Neuron (in vitro differentiated cells): ENCODE results near the gene TBC1D10B.
"Not testable (repeated sequence)": the region's sequence is repeated elsewhere in the genome, so short reads cannot be mapped to it uniquely, and the experiment has no call there.

ENCODE experiments used
- H2AFZ ChIP-seq: one replicate; pipeline ENCODE4 v1.6.1; 2013; ENCODE audit warnings: low read depth, mild to moderate bottlenecking, inconsistent platforms, low read length, moderate library complexity
- H3K27me3 ChIP-seq: one replicate; pipeline ENCODE4 v1.6.1; 2013; ENCODE audit warnings: low read length; ENCODE audit not compliant: insufficient read depth
- H3K36me3 ChIP-seq: one replicate; pipeline ENCODE4 v1.6.1; 2013; ENCODE audit warnings: low read length; ENCODE audit not compliant: insufficient read depth
- H3K4me1 ChIP-seq: one replicate; pipeline ENCODE4 v1.6.1; 2013; ENCODE audit warnings: low read length; ENCODE audit not compliant: insufficient read depth
- H3K4me3 ChIP-seq: 2 replicates; pipeline ENCODE4 v1.5.1; 2013; ENCODE audit warnings: mild to moderate bottlenecking, low read length, moderate library complexity
- H3K9me3 ChIP-seq: one replicate; pipeline ENCODE4 v1.6.1; 2013; ENCODE audit warnings: low read length

The TBC1D10B gene

GRCh38 chr16:30351586-30352419 lies 18.5 kb downstream of the TBC1D10B start:
- Histone ChIP-seq H3K9me3 (no peaks in the 10 kb centered on the region), H3K27me3 (no peaks in the 10 kb centered on the region), H3K36me3 (peaks cover 41% of the 10 kb centered on the region), H2AFZ (no peak overlapping the region), H3K4me3 (no peak overlapping the region), H3K4me1 (peaks cover 19% of the 10 kb centered on the region)

- Histone ChIP-seq H2AFZ (no peak overlapping the region), H3K9me3 (no peaks in the 10 kb centered on the region), H3K4me3 (no peak overlapping the region), H3K36me3 (peaks cover 38% of the 10 kb centered on the region), H3K4me1 (peaks cover 12% of the 10 kb centered on the region), H3K27me3 (no peaks in the 10 kb centered on the region)
Measured at GRCh38 chr16:30351001-30351441, 19.3 kb downstream of the TBC1D10B start.

- no peaks in the 10 kb centered on the region for H3K9me3 ChIP-seq
- H3K4me1 ChIP-seq: peaks cover 9% of the 10 kb centered on the region
- no peak overlapping the region for H2AFZ ChIP-seq
- no peaks in the 10 kb centered on the region for H3K27me3 ChIP-seq
- H3K4me3 ChIP-seq: no peak overlapping the region
- peaks cover 38% of the 10 kb centered on the region for H3K36me3 ChIP-seq
Measured at GRCh38 chr16:30350134-30350871, 20.0 kb downstream of the TBC1D10B start.

GRCh38 chr16:30349675-30350074 lies 20.6 kb downstream of the TBC1D10B start:
- H3K4me1 ChIP-seq: peaks cover 9% of the 10 kb centered on the region

GRCh38 chr16:30348929-30349328 lies 21.4 kb downstream of the TBC1D10B start:
- Histone ChIP-seq H2AFZ (no peak overlapping the region), H3K9me3 (no peaks in the 10 kb centered on the region), H3K27me3 (no peaks in the 10 kb centered on the region), H3K4me1 (peaks cover 2% of the 10 kb centered on the region), H3K36me3 (peaks cover 38% of the 10 kb centered on the region), H3K4me3 (no peak overlapping the region)

More at GRCh38 chr16:30349675-30350074, 20.6 kb downstream of the TBC1D10B start:
- H3K4me3 ChIP-seq: no peak overlapping the region
- no peaks in the 10 kb centered on the region for H3K27me3 ChIP-seq
- H3K36me3 ChIP-seq: peaks cover 38% of the 10 kb centered on the region
- H2AFZ ChIP-seq: no peak overlapping the region
- no peaks in the 10 kb centered on the region for H3K9me3 ChIP-seq

- Histone ChIP-seq H3K4me1 (no peaks in the 10 kb centered on the region), H3K4me3 (no peak overlapping the region), H3K27me3 (no peaks in the 10 kb centered on the region)
Measured at GRCh38 chr16:30348113-30348512, 22.2 kb downstream of the TBC1D10B start.

GRCh38 chr16:30346286-30346685 lies 24.0 kb downstream of the TBC1D10B start:
- no peaks in the 10 kb centered on the region for H3K27me3 ChIP-seq

More at GRCh38 chr16:30348113-30348512, 22.2 kb downstream of the TBC1D10B start:
- Histone ChIP-seq H3K36me3 (peaks cover 29% of the 10 kb centered on the region), H3K9me3 (no peaks in the 10 kb centered on the region), H2AFZ (no peak overlapping the region)

DNA sequence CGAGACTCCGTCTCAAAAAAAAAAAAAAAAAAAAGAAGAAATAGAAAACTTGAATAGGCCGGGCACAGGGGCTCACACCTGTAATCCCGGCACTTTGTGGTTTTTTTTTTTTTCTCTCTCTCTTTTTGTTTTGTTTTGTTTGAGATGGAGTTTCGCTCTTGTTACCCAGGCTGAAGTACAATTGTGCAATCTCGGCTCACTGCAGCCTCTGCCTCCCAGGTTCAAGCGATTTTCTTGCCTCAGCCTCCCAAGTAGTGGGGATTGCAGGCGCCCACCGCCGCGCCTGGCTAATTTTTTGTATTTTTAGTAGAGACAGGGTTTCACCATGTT lies 26.8 kb downstream of the TBC1D10B start:
- not testable (repeated sequence) for H3K36me3 ChIP-seq, H3K4me1 ChIP-seq, H3K4me3 ChIP-seq, H3K9me3 ChIP-seq, H3K27me3 ChIP-seq, H2AFZ ChIP-seq

More at GRCh38 chr16:30346286-30346685, 24.0 kb downstream of the TBC1D10B start:
- Histone ChIP-seq H2AFZ (no peak overlapping the region), H3K4me1 (no peaks in the 10 kb centered on the region), H3K9me3 (no peaks in the 10 kb centered on the region), H3K4me3 (no peak overlapping the region), H3K36me3 (peaks cover 11% of the 10 kb centered on the region)

DNA sequence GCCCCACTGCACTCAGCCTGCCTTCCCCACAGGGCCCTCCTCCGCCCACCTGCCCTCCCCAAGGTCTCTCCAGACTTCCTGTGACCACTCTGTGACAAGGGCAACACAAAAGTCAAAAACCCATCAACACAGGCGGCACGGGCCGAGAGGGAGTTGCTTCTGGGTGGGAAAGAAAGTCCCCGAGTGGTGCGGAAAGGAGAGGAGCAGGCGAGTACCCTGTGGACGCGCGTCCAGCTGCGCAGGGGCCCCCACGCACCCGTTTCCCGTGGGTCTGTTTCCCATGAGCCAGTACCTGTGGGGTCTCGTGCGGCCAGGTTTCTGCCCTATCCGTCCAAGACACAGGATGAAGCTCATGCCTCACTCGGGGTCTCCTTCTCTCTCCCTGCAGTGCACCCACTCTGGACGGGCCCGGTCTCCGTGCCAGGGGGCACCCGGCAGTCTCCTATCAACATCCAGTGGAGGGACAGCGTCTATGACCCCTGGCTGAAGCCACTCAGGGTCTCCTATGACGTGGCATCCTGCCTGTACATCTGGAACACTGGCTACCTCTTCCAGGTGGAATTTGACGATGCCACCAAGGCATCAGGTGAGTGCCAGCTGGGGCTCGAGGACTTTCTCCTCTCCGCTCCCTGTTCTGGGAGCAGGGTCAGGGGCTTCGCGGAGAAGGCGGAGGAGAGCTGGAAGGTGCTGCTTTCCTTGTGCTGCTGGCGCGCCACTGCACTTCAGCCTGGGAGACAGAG lies 27.4 kb downstream of the TBC1D10B start:
- Histone ChIP-seq H3K9me3 (peaks cover 2% of the 10 kb centered on the region), H3K36me3 (no peaks in the 10 kb centered on the region), H2AFZ (no peak overlapping the region), H3K4me3 (no peak overlapping the region), H3K27me3 (no peaks in the 10 kb centered on the region), H3K4me1 (no peaks in the 10 kb centered on the region)

- not testable (repeated sequence) for H3K36me3 ChIP-seq, H2AFZ ChIP-seq, H3K27me3 ChIP-seq, H3K4me3 ChIP-seq, H3K9me3 ChIP-seq, H3K4me1 ChIP-seq
Measured at GRCh38 chr16:30341971-30342370, 28.3 kb downstream of the TBC1D10B start.

GRCh38 chr16:30340621-30341020 lies 29.7 kb downstream of the TBC1D10B start:
- H3K4me3 ChIP-seq: no peak overlapping the region

DNA sequence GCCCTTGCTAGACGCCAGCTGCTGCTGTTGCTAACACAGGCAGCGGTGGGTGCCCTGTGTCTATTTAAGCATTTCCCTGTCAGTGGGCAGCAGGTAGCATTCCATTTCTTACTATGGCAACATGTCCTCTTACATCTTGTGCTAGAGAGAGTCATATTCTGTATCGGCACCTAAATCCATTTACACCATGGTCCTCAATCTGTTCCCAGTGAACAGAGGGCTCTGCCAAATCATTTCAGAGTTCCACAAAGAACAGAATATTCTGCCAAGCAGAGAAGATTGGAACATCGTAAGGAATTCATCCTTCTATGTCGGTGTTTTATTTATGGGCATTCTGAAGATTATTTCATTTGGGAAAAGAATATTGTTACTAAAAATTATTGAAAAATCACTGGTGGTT lies 31.6 kb downstream of the TBC1D10B start:
- not testable (repeated sequence) for H3K4me1 ChIP-seq, H3K9me3 ChIP-seq, H3K36me3 ChIP-seq, H2AFZ ChIP-seq, H3K4me3 ChIP-seq, H3K27me3 ChIP-seq

More at GRCh38 chr16:30340621-30341020, 29.7 kb downstream of the TBC1D10B start:
- no peak overlapping the region for H2AFZ ChIP-seq
- peaks cover 2% of the 10 kb centered on the region for H3K9me3 ChIP-seq
- no peaks in the 10 kb centered on the region for H3K36me3 ChIP-seq
- H3K4me1 ChIP-seq: peaks cover 2% of the 10 kb centered on the region
- H3K27me3 ChIP-seq: no peaks in the 10 kb centered on the region

DNA sequence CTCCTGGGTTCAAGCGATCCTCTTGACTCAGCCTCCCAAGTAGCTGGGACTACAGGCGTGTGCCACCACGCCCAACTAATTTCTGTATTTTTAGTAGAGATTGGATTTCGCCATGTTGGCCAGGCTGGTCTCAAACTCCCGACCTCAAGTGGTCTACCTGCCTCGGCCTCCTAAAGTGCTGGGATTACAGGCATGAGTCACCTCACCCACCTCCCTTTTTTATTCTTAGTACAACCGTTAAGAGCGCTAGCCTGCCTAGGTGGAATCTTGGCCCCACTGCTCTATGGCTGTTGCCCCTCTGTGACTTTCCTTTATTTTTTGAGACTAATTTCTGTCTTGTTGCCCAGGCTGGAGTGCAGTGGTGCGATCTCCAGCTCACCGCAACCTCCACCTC lies 32.3 kb downstream of the TBC1D10B start:
- not testable (repeated sequence) for H2AFZ ChIP-seq, H3K27me3 ChIP-seq, H3K9me3 ChIP-seq, H3K4me1 ChIP-seq, H3K4me3 ChIP-seq, H3K36me3 ChIP-seq
